AG10803 (cell line): ENCODE results near the gene PRKCB.

Experiments
- DNase-seq: peaks from one replicate; pipeline ENCODE4 v3.0.0; 2010; ENCODE audit warnings: low read depth
- H3K4me3 ChIP-seq: 2 replicates; pipeline ENCODE4 v1.5.1; 2011; ENCODE audit warnings: mild to moderate bottlenecking, low read length, control low read depth
- CTCF ChIP-seq: conservative IDR thresholded peaks from 2 replicates; pipeline ENCODE4 v1.5.1; 2011; ENCODE audit warnings: mild to moderate bottlenecking, low read length, control low read depth, inconsistent platforms

Gene PRKCB

DNA sequence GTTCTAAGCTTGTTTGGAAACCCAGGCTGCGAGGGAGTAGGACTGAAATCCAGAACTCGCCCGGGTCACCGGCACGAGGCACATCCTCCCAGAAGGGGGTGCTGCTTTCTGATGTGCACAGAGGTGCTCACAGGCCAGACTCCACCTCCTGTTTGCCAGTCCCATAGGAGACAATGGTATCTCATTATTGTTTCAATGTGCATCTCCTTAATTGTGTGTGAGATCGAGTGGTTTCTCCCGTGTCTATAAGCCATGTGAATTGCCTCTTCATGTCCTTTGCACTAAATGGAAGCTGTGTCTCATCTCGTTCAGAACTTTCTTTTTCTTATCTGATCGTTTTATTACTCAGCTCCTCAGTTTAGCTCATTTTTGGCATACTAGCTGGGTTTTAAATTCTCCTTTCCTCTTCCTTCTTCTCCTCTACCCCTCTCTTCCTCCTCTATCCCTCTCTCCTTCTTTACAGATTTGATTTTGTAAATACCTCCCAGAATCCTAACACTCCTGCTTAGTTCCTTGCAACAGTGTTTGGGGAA, 32.1 kb upstream of the PRKCB start:
- DNase-seq: peak; percentile 8
- peak; percentile 45 for TF ChIP-seq CTCF
- H3K4me3 ChIP-seq: no peak overlapping the region

GRCh38 chr16:23807028-23807427, 28.8 kb upstream of the PRKCB start:
- no peak for TF ChIP-seq CTCF
- DNase-seq: no peak
- H3K4me3 ChIP-seq: no peak overlapping the region

DNA sequence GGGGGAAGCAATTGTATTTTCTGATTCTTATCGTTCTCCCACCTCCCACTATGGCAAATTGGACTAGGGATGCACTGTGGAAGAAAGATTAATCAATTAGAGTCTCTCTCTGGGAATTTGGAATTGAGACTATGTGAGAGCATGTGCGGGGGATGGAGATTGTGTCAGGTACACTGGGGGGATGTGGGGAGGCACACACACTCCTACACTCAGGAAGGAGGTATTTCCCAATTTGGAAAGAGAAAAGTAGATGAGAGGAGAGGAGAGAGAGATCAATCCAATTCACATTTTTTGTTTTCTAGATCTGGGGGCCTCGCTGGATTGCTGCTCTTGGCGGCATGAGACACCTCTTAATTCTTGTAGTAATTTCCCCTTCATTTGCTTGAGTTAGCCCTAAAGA, 14.3 kb upstream of the PRKCB start:
- H3K4me3 ChIP-seq: no peak overlapping the region
- no peak for TF ChIP-seq CTCF
- no peak for DNase-seq

GRCh38 chr16:23821875-23822688, 13.7 kb upstream of the PRKCB start:
- no peak overlapping the region for H3K4me3 ChIP-seq
- DNase-seq: no peak
- no peak for TF ChIP-seq CTCF

- DNase-seq: no peak
- no peak for TF ChIP-seq CTCF
- no peak overlapping the region for H3K4me3 ChIP-seq
These were observed 12.1 kb upstream of the PRKCB start for GRCh38 chr16:23823475-23824384.

GRCh38 chr16:23824909-23825308, 10.9 kb upstream of the PRKCB start:
- TF ChIP-seq CTCF: no peak
- no peak for DNase-seq
- H3K4me3 ChIP-seq: no peak overlapping the region
